WTC11 (cell line): ENCODE results near the gene MRPL19. TPM values are rescaled to one million over a fixed set of nuclear protein-coding genes. Genes with fewer than 3 reads are reported as not detected.

Experiments used
- ATAC-seq: fragments of 200-7000 bp; cut with Tn5 transposase; 2 replicates; pipeline ENCODE4 v1.10.0; 2021; ENCODE audit warnings: mild to moderate bottlenecking, moderate library complexity
- CTCF ChIA-PET: fragments of 300-600 bp; sonication (Branson Sonifier 250); formaldehyde crosslinking; loops from one replicate; lab custom pipeline; 2021; ENCODE audit warnings: antibody characterized with exemption; lab: Charles Lee
- POLR2A ChIA-PET: fragments of 350-600 bp; sonication (Branson Sonifier 250); formaldehyde crosslinking; loops from one replicate; lab custom pipeline; 2021; ENCODE audit warnings: antibody characterized with exemption; lab: Charles Lee
- DNase-seq: peaks from one replicate; pipeline ENCODE4 v3.0.0; 2021; ENCODE audit warnings: low spot score
- H3K27ac Mint-ChIP-seq: 2 replicates; pipeline ENCODE4 v1.8.0; 2021; ENCODE audit warnings: mixed read lengths
- H3K27me3 Mint-ChIP-seq: 2 replicates; pipeline ENCODE4 v1.8.0; 2021; ENCODE audit warnings: low read depth, mild to moderate bottlenecking, moderate library complexity, mixed read lengths
- H3K36me3 Mint-ChIP-seq: 2 replicates; pipeline ENCODE4 v1.8.0; 2021; ENCODE audit warnings: mixed read lengths
- H3K4me1 Mint-ChIP-seq: 2 replicates; pipeline ENCODE4 v1.8.0; 2022; ENCODE audit warnings: mixed read lengths
- H3K4me3 Mint-ChIP-seq: 2 replicates; pipeline ENCODE4 v1.8.0; 2021; ENCODE audit warnings: mild to moderate bottlenecking, moderate library complexity, mixed read lengths
- H3K9me3 Mint-ChIP-seq: 2 replicates; pipeline ENCODE4 v1.8.0; 2021; ENCODE audit warnings: mixed read lengths
- AR ChIP-seq: fragments of 250-450 bp; sonication (Bioruptor Pico); IDR thresholded peaks from 2 replicates; pipeline ENCODE4 v1.9.0; 2021; ENCODE audit warnings: mild to moderate bottlenecking
- ATF1 ChIP-seq: sonication (generic); formaldehyde crosslinking; IDR thresholded peaks from 2 replicates; pipeline ENCODE4 v1.8.1; 2023; ENCODE audit warnings: mild to moderate bottlenecking, moderate library complexity, missing genetic modification reagents
- CREB1 ChIP-seq: sonication (generic); formaldehyde crosslinking; IDR thresholded peaks from 2 replicates; pipeline ENCODE4 v1.8.0; 2023; ENCODE audit warnings: mild to moderate bottlenecking, missing genetic modification reagents
- CTCF ChIP-seq: fragments of 200-600 bp; IDR thresholded peaks from 2 replicates; pipeline ENCODE4 v1.8.0; 2022; ENCODE audit warnings: antibody characterized with exemption
- EMX1 ChIP-seq: fragments of 250-450 bp; sonication (Bioruptor Pico); IDR thresholded peaks from 2 replicates; pipeline ENCODE4 v1.8.0; 2021; ENCODE audit warnings: mild to moderate bottlenecking
- FOXK1 ChIP-seq: sonication (generic); formaldehyde crosslinking; IDR thresholded peaks from 2 replicates; pipeline ENCODE4 v1.8.0; 2022; ENCODE audit warnings: mild to moderate bottlenecking, moderate library complexity, missing genetic modification reagents
- FOXP1 ChIP-seq: sonication (generic); formaldehyde crosslinking; IDR thresholded peaks from 2 replicates; pipeline ENCODE4 v1.8.0; 2022; ENCODE audit warnings: missing genetic modification reagents, mild to moderate bottlenecking, moderate library complexity, borderline replicate concordance
- GTF2I ChIP-seq: fragments of 250-450 bp; sonication (Bioruptor Pico); conservative IDR thresholded peaks from 2 replicates; pipeline ENCODE4 v1.4.0; 2021; ENCODE audit warnings: mild to moderate bottlenecking
- MYBL2 ChIP-seq: sonication (generic); formaldehyde crosslinking; IDR thresholded peaks from 2 replicates; pipeline ENCODE4 v1.8.1; 2023; ENCODE audit warnings: mild to moderate bottlenecking, moderate library complexity, missing genetic modification reagents
- NR2C2 ChIP-seq: sonication (generic); formaldehyde crosslinking; IDR thresholded peaks from 2 replicates; pipeline ENCODE4 v1.8.0; 2022; ENCODE audit warnings: mild to moderate bottlenecking, missing genetic modification reagents
- OVOL2 ChIP-seq: fragments of 250-450 bp; sonication (Bioruptor Pico); IDR thresholded peaks from 2 replicates; pipeline ENCODE4 v1.9.0; 2021; ENCODE audit warnings: mild to moderate bottlenecking, borderline replicate concordance
- RELA ChIP-seq: sonication (generic); formaldehyde crosslinking; IDR thresholded peaks from 2 replicates; pipeline ENCODE4 v1.8.1; 2022; ENCODE audit warnings: missing genetic modification reagents, mild to moderate bottlenecking, borderline replicate concordance
- SMAD3 ChIP-seq: sonication (generic); formaldehyde crosslinking; IDR thresholded peaks from 2 replicates; pipeline ENCODE4 v1.8.0; 2022; ENCODE audit warnings: missing genetic modification reagents, mild to moderate bottlenecking, borderline replicate concordance
- ZBTB21 ChIP-seq: sonication (generic); formaldehyde crosslinking; IDR thresholded peaks from 2 replicates; pipeline ENCODE4 v1.8.1; 2023; ENCODE audit warnings: mild to moderate bottlenecking, missing genetic modification reagents, borderline replicate concordance
- ZBTB43 ChIP-seq: sonication (generic); formaldehyde crosslinking; IDR thresholded peaks from 2 replicates; pipeline ENCODE4 v1.8.1; 2023; ENCODE audit warnings: mild to moderate bottlenecking, missing genetic modification reagents
- ZNF263 ChIP-seq: sonication (generic); formaldehyde crosslinking; IDR thresholded peaks from 2 replicates; pipeline ENCODE4 v1.8.1; 2022; ENCODE audit warnings: low read depth, mild to moderate bottlenecking, moderate library complexity, missing genetic modification reagents
- ZNF281 ChIP-seq: sonication (generic); formaldehyde crosslinking; IDR thresholded peaks from 2 replicates; pipeline ENCODE4 v1.8.0; 2023; ENCODE audit warnings: mild to moderate bottlenecking, missing genetic modification reagents
- total RNA-seq: library from RNA; stranded (reverse); gene quantifications from 3 replicates; pipeline ENCODE4 v1.2.3, GENCODE V29; 2021
- TF ChIP-seq, protein P1 (sequence below): sonication (generic); formaldehyde crosslinking; IDR thresholded peaks from 2 replicates; pipeline ENCODE4 v1.8.1; 2022; ENCODE audit warnings: mild to moderate bottlenecking, missing genetic modification reagents, moderate library complexity, borderline replicate concordance
- TF ChIP-seq, protein P2 (sequence below): sonication (generic); formaldehyde crosslinking; IDR thresholded peaks from 2 replicates; pipeline ENCODE4 v1.8.1; 2023; ENCODE audit warnings: mild to moderate bottlenecking, missing genetic modification reagents, borderline replicate concordance

The MRPL19 gene
- total RNA-seq, 1 experiment from 2014 or later, result 65.8 TPM

DNA sequence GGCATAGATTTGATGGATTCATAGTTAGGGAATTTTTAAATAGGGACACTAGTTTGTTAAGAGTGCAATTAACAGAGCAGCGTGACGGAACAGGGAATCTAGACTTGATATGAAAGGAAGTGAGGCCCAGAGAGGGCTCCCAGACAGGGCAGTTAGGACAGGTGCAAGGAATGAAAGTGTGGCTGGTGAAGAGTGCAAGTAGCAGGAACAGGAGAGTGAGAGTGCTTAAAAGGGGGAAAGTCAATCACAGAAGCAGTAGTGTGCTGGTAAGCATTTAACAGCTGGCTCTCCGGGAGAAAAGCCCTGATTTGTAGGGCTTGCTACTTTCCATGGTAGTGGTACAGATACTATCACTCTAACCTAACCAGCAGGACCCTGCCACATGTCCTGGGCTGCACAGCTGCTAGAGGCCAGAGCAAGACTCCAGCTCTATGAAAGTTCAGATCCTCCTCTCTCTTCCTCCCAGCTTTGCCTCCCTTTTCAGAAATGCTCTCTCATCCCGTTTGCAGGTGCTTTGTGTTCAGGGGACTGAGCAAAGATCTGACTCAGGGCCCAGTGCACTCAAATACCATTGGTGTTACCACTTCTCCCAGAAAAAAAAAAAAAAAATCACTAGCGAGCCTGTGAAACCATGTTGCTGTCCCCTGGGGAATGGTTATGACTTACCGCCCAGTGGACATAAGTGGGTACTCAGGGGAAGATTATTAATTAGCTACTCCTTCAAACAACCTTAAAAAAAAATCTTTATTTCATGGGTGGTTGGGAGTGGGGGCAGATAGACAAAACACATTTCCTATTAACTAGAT is 82.2 kb downstream of the MRPL19 start:
- no peak for TF ChIP-seq ZBTB21 (CRISPR knock-in tag)
- no peak for TF ChIP-seq GTF2I (CRISPR knock-in tag)
- no peak for TF ChIP-seq CTCF
- TF ChIP-seq FOXK1 (CRISPR knock-in tag), result no peak
- TF ChIP-seq, protein P1, sequence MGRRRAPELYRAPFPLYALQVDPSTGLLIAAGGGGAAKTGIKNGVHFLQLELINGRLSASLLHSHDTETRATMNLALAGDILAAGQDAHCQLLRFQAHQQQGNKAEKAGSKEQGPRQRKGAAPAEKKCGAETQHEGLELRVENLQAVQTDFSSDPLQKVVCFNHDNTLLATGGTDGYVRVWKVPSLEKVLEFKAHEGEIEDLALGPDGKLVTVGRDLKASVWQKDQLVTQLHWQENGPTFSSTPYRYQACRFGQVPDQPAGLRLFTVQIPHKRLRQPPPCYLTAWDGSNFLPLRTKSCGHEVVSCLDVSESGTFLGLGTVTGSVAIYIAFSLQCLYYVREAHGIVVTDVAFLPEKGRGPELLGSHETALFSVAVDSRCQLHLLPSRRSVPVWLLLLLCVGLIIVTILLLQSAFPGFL, result no peak
- no peak for TF ChIP-seq ZNF281
- no peak for TF ChIP-seq CREB1 (CRISPR knock-in tag)
- no peak for TF ChIP-seq EMX1 (CRISPR knock-in tag)
- no peak for TF ChIP-seq ZNF263
- TF ChIP-seq FOXP1 (CRISPR knock-in tag), result no peak
- no peak for TF ChIP-seq ZBTB43 (CRISPR knock-in tag)
- TF ChIP-seq RELA (CRISPR knock-in tag), result no peak
- TF ChIP-seq, all 79 proteins: peak for 0
- H3K4me1 Mint-ChIP-seq, result no peaks in the 10 kb centered on the region
- H3K4me3 Mint-ChIP-seq, result no peak overlapping the region
- ChIA-PET CTCF (interaction anchor here (0.9 to 1.2 kb wide), 4 partner anchors 18 to 871 kb away, joined by 3 read pairs; partner anchors contain the start of gene GCFC2), POLR2A (interaction anchor here (0.5 to 0.7 kb wide), 2 partner anchors 74 to 783 kb away, joined by 3 to 5 read pairs; no protein-coding TSS in a partner anchor)
- ATAC-seq (no peak), DNase-seq (no peak)
- peaks cover under 1% of the 10 kb centered on the region; the same call in 1 of the 2 replicates for H3K36me3 Mint-ChIP-seq
- H3K27ac Mint-ChIP-seq, result no peak overlapping the region
- peaks cover 6% of the 10 kb centered on the region; the same call in 1 of the 2 replicates for H3K9me3 Mint-ChIP-seq
- H3K27me3 Mint-ChIP-seq, result no peaks in the 10 kb centered on the region

DNA sequence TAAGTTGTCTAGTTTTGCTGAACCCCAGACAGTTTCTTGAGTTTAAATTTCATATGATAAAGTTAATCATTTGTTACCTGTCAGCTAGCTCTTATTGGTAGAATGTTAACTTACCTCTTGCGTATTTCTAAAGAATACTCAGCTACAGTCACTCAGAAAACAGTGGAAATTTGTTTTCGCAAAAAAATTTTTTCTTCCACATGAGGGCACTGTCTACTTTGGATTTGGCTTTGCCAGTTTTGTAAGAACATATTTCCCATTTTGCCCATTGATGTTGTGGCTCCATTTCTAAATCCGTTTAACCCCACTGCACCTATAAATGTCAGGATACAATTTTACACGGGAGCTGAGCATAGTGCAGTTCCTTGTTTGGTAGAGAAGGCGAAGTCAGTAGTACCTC is 83.3 kb downstream of the MRPL19 start:
- DNase-seq (no peak), ATAC-seq (no peak)
- no peak overlapping the region for H3K27ac Mint-ChIP-seq
- peaks cover 9% of the 10 kb centered on the region; the same call in 1 of the 2 replicates for H3K9me3 Mint-ChIP-seq
- H3K4me1 Mint-ChIP-seq, result no peaks in the 10 kb centered on the region
- no peaks in the 10 kb centered on the region for H3K36me3 Mint-ChIP-seq
- no peaks in the 10 kb centered on the region for H3K27me3 Mint-ChIP-seq
- POLR2A ChIA-PET, result no interaction called here
- no peak overlapping the region for H3K4me3 Mint-ChIP-seq
- CTCF ChIA-PET, result interaction anchor here (0.6 to 1.2 kb wide), 8 partner anchors 8 to 1044 kb away, joined by 3 read pairs; partner anchors contain the start of gene GCFC2
- no peak for TF ChIP-seq NR2C2 (CRISPR knock-in tag)
- TF ChIP-seq FOXK1 (CRISPR knock-in tag), result no peak
- TF ChIP-seq, protein P2, sequence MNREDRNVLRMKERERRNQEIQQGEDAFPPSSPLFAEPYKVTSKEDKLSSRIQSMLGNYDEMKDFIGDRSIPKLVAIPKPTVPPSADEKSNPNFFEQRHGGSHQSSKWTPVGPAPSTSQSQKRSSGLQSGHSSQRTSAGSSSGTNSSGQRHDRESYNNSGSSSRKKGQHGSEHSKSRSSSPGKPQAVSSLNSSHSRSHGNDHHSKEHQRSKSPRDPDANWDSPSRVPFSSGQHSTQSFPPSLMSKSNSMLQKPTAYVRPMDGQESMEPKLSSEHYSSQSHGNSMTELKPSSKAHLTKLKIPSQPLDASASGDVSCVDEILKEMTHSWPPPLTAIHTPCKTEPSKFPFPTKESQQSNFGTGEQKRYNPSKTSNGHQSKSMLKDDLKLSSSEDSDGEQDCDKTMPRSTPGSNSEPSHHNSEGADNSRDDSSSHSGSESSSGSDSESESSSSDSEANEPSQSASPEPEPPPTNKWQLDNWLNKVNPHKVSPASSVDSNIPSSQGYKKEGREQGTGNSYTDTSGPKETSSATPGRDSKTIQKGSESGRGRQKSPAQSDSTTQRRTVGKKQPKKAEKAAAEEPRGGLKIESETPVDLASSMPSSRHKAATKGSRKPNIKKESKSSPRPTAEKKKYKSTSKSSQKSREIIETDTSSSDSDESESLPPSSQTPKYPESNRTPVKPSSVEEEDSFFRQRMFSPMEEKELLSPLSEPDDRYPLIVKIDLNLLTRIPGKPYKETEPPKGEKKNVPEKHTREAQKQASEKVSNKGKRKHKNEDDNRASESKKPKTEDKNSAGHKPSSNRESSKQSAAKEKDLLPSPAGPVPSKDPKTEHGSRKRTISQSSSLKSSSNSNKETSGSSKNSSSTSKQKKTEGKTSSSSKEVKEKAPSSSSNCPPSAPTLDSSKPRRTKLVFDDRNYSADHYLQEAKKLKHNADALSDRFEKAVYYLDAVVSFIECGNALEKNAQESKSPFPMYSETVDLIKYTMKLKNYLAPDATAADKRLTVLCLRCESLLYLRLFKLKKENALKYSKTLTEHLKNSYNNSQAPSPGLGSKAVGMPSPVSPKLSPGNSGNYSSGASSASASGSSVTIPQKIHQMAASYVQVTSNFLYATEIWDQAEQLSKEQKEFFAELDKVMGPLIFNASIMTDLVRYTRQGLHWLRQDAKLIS (CRISPR knock-in tag), result no peak
- no peak for TF ChIP-seq MYBL2 (CRISPR knock-in tag)
- no peak for TF ChIP-seq AR (CRISPR knock-in tag)
- no peak for TF ChIP-seq SMAD3 (CRISPR knock-in tag)
- no peak for TF ChIP-seq ATF1
- no peak for TF ChIP-seq OVOL2 (CRISPR knock-in tag)
